ENCODE data around the gene ABCA4. TPM values are rescaled to one million over a fixed set of nuclear protein-coding genes. Genes with fewer than 3 reads are reported as not detected.

The ABCA4 gene
- total RNA-seq, 1 donor from 2014 or later: 6.0 TPM

DNA sequence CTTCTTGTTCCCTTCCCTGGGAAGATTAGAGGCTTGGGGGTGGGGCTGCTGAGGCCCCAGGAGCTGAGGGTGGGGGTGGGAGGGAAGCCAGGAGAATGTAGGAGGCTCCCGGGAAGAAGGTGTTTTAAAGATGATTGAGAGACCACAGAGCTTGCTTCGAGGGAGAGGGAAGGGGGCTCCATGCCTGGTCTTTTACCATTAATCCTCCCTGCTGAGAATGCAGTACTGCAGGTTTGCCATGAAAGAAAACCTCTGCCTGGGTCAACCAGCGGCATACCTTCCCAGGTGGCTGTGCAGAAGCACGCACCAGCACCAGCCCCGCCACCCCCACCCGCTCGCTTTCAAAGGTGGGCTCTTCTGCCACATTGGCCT is 15.4 kb downstream of the ABCA4 start:
- DNase-seq (ENCODE audit: extremely low spot score, unreplicated experiment): no peak
- H3K4me3 Mint-ChIP-seq (ENCODE audit: unreplicated experiment): no peak overlapping the region

DNA sequence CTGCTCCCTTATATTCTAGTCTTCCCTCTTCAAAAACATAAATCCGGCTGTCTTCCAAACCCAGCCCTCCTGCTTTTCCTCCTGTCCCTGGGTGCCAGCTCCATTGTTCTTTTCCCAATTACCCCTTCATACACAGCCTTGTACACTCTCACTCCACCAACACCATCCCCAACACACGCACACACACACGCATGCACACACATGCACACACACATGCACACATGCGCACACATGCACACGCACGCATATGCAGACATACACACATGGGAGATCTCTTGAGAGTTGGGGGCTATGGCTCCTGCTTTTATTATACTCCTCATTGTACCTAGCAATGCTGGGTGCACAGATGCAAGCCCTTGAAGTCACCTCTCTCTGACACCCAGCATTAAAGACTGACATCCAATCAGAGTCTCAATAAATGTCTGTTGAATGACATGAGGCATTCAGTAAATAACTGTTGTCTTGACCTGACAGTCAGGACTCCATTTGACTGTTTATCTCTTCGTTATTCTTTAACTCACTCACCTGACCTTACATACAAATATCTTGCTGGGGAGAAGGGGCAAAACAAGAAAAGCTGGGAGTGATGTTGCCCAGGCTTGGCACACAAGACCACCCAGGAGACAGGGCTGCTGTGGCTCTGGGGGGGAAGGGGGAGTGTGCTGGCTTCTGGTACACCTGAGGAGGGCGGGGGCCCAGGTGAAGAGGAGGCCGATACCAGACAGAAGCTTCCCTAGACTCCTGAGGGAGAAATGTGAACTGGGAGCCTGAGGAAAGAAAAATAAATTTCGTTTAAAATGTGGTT is 16.0 kb downstream of the ABCA4 start:
- no peaks in the 10 kb centered on the region for H3K9me3 Mint-ChIP-seq (ENCODE audit: unreplicated experiment)
- peak overlapping the region; percentile 18 for H3K27ac Mint-ChIP-seq (ENCODE audit: unreplicated experiment)
- H3K4me3 Mint-ChIP-seq (ENCODE audit: unreplicated experiment): no peak overlapping the region
- H3K27me3 Mint-ChIP-seq (ENCODE audit: unreplicated experiment): no peaks in the 10 kb centered on the region
- no peak for TF ChIP-seq CTCF (IDR thresholded peaks at IDR 0.05)
- peaks cover 40% of the 10 kb centered on the region for H3K4me1 Mint-ChIP-seq (ENCODE audit: unreplicated experiment)
- no peaks in the 10 kb centered on the region for H3K36me3 Mint-ChIP-seq (ENCODE audit: unreplicated experiment)
- DNase-seq (ENCODE audit: extremely low spot score, unreplicated experiment): no peak

More for the DNA sequence above, 15.4 kb downstream of the ABCA4 start:
- no peak for TF ChIP-seq CTCF (IDR thresholded peaks at IDR 0.05)
- no peaks in the 10 kb centered on the region for H3K27me3 Mint-ChIP-seq (ENCODE audit: unreplicated experiment)
- H3K4me1 Mint-ChIP-seq (ENCODE audit: unreplicated experiment): peaks cover 43% of the 10 kb centered on the region
- H3K9me3 Mint-ChIP-seq (ENCODE audit: unreplicated experiment): no peaks in the 10 kb centered on the region
- no peaks in the 10 kb centered on the region for H3K36me3 Mint-ChIP-seq (ENCODE audit: unreplicated experiment)
- no peak overlapping the region for H3K27ac Mint-ChIP-seq (ENCODE audit: unreplicated experiment)

DNA sequence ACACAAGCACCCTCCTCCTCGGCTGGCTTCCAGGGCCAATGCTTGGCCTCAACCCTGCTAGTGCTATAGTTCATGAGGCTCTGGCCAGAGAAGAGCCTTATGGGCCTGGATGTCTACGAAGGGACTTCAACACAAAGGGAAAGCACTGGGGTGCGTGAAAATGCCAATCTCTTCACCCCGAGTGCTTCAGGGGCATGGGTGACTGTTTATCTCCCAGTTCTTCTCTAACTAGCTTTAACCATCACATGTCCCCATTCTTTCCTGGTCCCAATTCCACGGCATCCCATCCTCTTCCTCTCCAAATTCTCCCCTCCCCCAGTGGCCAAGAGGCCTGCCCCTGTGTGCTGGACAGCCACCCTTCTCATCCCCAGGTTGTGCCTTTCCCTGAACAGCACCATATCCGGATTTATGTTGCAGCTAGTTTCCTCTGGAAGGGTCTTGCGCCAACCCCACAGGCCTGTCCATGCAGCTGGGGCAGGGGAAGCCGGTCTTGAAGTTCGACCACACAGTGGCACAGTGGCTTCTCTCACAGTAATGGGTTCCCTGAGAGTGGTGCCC is 16.7 kb downstream of the ABCA4 start:
- peaks cover 40% of the 10 kb centered on the region for H3K4me1 Mint-ChIP-seq (ENCODE audit: unreplicated experiment)
- H3K27ac Mint-ChIP-seq (ENCODE audit: unreplicated experiment): peak overlapping the region; percentile 31

GRCh38 chr1:94103608-94104007 is 17.3 kb downstream of the ABCA4 start:
- Mint-ChIP-seq H3K9me3 (ENCODE audit: unreplicated experiment) (no peaks in the 10 kb centered on the region), H3K4me3 (ENCODE audit: unreplicated experiment) (no peak overlapping the region), H3K27me3 (ENCODE audit: unreplicated experiment) (no peaks in the 10 kb centered on the region), H3K4me1 (ENCODE audit: unreplicated experiment) (peaks cover 45% of the 10 kb centered on the region), H3K27ac (ENCODE audit: unreplicated experiment) (no peak overlapping the region), H3K36me3 (ENCODE audit: unreplicated experiment) (no peaks in the 10 kb centered on the region)
- DNase-seq (ENCODE audit: extremely low spot score, unreplicated experiment): no peak
- no peak for TF ChIP-seq CTCF (IDR thresholded peaks at IDR 0.05)

More for the DNA sequence above, 16.7 kb downstream of the ABCA4 start:
- Mint-ChIP-seq H3K9me3 (ENCODE audit: unreplicated experiment) (no peaks in the 10 kb centered on the region), H3K27me3 (ENCODE audit: unreplicated experiment) (no peaks in the 10 kb centered on the region), H3K36me3 (ENCODE audit: unreplicated experiment) (no peaks in the 10 kb centered on the region), H3K4me3 (ENCODE audit: unreplicated experiment) (no peak overlapping the region)
- DNase-seq (ENCODE audit: extremely low spot score, unreplicated experiment): no peak
- TF ChIP-seq CTCF (IDR thresholded peaks at IDR 0.05): no peak

Data from osteocyte (in vitro differentiated cells).